Activated T-helper 1 cell treated with anti-CD3 and anti-CD28 coated beads, Interleukin-12 subunit alpha, Interleukin-12 subunit beta, Interleukin-2, Interleukin-4 antibody, amounts not matched to agents 30 ng/mL and 10 ng/mL and 1 ng/mL, durations not matched to agents 14 hours and 24 hours and 36 hours (primary cell): ENCODE results near the gene PARD6G. TPM values are rescaled to one million over a fixed set of nuclear protein-coding genes. Genes with fewer than 3 reads are reported as not detected.

ENCODE experiments used
- DNase-seq: peaks from one replicate; pipeline ENCODE4 v3.0.0; 2021; ENCODE audit warnings: low spot score
- H3K27ac Mint-ChIP-seq: one replicate; pipeline ENCODE4 v1.8.0; 2021; ENCODE audit warnings: mild to moderate bottlenecking, mixed read lengths
- H3K27me3 Mint-ChIP-seq: one replicate; pipeline ENCODE4 v1.8.0; 2022; ENCODE audit warnings: mild to moderate bottlenecking, moderate library complexity, mixed read lengths; ENCODE audit not compliant: insufficient read depth
- H3K36me3 Mint-ChIP-seq: one replicate; pipeline ENCODE4 v1.8.0; 2021; ENCODE audit warnings: low read depth, mixed read lengths
- H3K4me1 Mint-ChIP-seq: one replicate; pipeline ENCODE4 v1.8.0; 2021; ENCODE audit warnings: low read depth, mixed read lengths
- H3K4me3 Mint-ChIP-seq: one replicate; pipeline ENCODE4 v1.8.0; 2021; ENCODE audit warnings: mild to moderate bottlenecking, moderate library complexity, mixed read lengths
- H3K9me3 Mint-ChIP-seq: one replicate; pipeline ENCODE4 v1.8.0; 2021; ENCODE audit warnings: mixed read lengths
- intact Hi-C: fragments of 100-400 bp; cut with micrococcal nuclease; formaldehyde crosslinking; loops from one replicate; pipeline ENCODE4 v1.15.1; 2024
- total RNA-seq: library from RNA; stranded (reverse); gene quantifications from 2 replicates; pipeline ENCODE4 v1.2.3, GENCODE V29; 2022

The PARD6G gene
- total RNA-seq, 1 donor from 2014 or later, result 0.10 TPM

DNA sequence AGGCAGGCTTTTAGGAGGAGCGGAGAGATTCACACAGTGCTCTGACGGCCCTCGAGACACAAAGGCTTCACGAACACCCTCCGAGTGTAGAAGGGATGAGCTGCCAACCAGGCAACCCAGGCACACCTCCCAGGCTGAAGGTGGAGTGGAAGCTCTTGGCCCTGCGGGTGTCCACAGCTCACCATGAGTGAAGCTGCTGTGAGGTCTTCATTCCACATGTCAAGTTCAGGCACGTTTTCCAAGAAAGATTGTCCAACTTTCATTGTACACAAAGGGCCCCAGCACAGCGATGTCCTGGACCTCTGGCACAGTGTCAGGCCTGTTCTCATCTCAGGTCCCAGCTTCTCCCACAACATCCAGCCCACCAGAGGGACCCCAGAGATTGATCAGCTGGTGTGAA is 13.4 kb downstream of the PARD6G start:
- H3K4me1 Mint-ChIP-seq, result no peaks in the 10 kb centered on the region
- H3K9me3 Mint-ChIP-seq, result no peaks in the 10 kb centered on the region
- no peak overlapping the region for H3K27ac Mint-ChIP-seq
- peaks cover 6% of the 10 kb centered on the region for H3K27me3 Mint-ChIP-seq
- intact Hi-C loops, result no loop called here
- no peak overlapping the region for H3K4me3 Mint-ChIP-seq
- no peaks in the 10 kb centered on the region for H3K36me3 Mint-ChIP-seq
- DNase-seq, result no peak

DNA sequence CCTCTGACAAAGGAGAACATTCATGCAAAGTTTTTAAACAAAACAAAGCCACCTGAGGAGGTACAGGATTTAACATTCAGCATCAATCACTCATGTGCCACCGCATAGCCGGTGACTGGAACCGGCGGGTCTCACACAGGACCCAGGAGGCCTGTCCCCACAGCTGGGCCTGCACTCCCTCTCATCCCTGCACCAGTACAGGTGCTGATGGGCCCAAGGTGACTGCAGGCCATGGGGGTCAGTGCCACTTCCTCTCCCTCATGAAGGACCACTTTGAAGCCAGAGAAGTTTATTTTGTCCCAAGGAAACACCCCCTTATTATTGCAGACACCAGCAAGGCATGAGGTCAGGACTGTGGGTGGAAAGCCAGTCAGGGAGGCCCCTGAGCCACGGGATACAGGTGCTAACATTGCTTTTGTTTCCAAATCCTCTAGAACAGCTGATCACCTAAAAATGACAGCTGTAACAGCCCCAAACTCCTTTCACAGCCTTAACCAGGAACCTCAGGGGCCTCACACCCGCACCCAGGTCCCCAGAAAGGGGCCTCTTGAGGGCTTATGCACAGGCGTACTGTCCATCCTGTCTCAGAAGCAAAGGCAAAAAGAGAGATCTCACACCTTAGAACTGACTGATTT is 14.0 kb downstream of the PARD6G start:
- Mint-ChIP-seq H3K27ac (no peak overlapping the region), H3K9me3 (no peaks in the 10 kb centered on the region), H3K4me1 (no peaks in the 10 kb centered on the region), H3K36me3 (no peaks in the 10 kb centered on the region), H3K4me3 (no peak overlapping the region), H3K27me3 (peaks cover 5% of the 10 kb centered on the region)
- DNase-seq, result no peak
- intact Hi-C loops, result no loop called here

DNA sequence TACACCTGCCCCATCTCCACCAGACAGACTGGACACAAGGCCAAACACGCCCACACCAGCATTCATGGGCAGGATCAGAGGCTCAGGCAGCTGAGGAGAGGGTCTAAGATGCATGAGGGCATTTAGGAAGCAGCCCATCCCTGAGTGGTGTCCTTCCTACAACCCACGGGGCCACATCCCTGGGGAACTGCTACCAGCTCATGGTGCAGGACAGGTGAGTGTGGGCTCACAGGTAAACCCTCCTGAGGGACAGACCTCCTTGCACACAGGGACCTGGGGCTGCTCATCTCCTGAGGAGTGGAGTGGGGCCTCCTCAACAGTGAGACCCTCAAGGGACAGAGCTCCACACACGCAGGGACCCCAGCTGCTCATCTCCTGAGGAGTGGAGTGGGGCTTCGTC is 14.6 kb downstream of the PARD6G start:
- Mint-ChIP-seq H3K27me3 (peaks cover 5% of the 10 kb centered on the region), H3K27ac (no peak overlapping the region), H3K36me3 (no peaks in the 10 kb centered on the region), H3K4me3 (no peak overlapping the region), H3K9me3 (no peaks in the 10 kb centered on the region), H3K4me1 (no peaks in the 10 kb centered on the region)
- no peak for DNase-seq
- intact Hi-C loops, result no loop called here

DNA sequence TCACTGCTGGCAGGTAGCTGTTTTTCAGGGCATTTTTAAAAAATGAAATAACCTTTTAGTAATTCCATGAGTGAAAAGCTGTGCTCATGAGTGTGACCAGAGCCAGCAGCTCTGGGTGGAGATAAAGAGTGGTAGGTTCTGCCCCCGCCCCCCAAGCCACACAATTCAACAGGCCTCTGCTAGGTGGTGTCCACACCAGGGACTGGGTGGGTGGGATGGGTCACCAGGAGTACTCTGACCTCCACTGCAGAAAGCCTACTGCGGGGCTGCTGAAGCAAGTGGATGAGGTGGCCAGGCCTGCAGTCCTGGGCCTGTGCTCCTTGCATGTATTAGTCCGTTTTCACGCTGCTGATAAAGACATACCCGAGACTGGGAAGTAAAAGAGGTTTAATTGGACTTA is 15.3 kb downstream of the PARD6G start:
- no peaks in the 10 kb centered on the region for H3K9me3 Mint-ChIP-seq
- no peak overlapping the region for H3K4me3 Mint-ChIP-seq

DNA sequence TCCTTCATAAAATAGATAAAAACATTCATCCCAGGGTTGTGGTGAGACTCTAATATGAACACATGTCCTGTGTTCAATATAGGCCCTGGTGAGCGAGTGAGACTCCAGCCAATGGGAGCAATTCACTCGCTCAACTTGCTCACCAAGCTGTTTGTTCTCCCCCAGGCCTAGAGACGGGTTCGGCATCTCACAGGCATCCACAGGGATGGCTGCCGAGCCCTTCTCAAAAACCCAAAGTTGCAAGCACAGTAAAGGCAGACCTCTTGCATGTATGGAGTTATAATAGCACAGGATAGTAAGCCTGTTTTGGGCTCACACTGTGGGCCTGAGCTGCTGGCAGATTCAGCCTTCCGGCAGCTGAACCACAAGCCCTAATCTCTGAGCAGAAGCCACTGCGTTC is 15.7 kb downstream of the PARD6G start:
- intact Hi-C loops, result no loop called here
- no peak overlapping the region for H3K4me3 Mint-ChIP-seq

More for the DNA sequence above, 15.3 kb downstream of the PARD6G start:
- Mint-ChIP-seq H3K36me3 (no peaks in the 10 kb centered on the region), H3K4me1 (no peaks in the 10 kb centered on the region), H3K27me3 (peaks cover 5% of the 10 kb centered on the region), H3K27ac (no peak overlapping the region)
- intact Hi-C loops, result no loop called here
- no peak for DNase-seq

DNA sequence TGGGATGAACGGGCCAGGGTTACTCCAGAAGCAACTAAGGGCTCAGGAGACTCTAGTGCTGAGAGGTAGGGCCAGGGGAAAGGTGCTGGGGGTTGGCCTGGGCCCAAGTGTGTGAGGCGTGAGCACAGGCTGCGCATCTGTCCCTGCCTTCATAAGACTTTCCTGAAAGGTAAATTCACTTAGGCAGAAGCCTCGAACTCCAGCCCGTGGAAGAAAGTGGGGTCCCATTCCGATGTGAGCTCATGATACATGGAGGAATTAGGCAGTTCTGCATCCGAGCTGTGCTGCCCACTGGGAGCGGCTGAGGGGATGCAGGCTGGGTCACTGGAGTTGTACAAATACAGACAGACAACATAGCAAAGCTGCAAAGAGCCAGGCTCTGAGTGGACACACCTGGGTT is 16.2 kb downstream of the PARD6G start:
- intact Hi-C loops, result no loop called here
- no peaks in the 10 kb centered on the region for H3K9me3 Mint-ChIP-seq
- H3K27ac Mint-ChIP-seq, result no peak overlapping the region
- no peak overlapping the region for H3K4me3 Mint-ChIP-seq
- no peaks in the 10 kb centered on the region for H3K4me1 Mint-ChIP-seq
- DNase-seq, result no peak
- no peaks in the 10 kb centered on the region for H3K36me3 Mint-ChIP-seq
- H3K27me3 Mint-ChIP-seq, result peaks cover 5% of the 10 kb centered on the region

More for the DNA sequence above, 15.7 kb downstream of the PARD6G start:
- Mint-ChIP-seq H3K27me3 (peaks cover 5% of the 10 kb centered on the region), H3K9me3 (no peaks in the 10 kb centered on the region), H3K27ac (no peak overlapping the region), H3K4me1 (no peaks in the 10 kb centered on the region), H3K36me3 (no peaks in the 10 kb centered on the region)
- no peak for DNase-seq

DNA sequence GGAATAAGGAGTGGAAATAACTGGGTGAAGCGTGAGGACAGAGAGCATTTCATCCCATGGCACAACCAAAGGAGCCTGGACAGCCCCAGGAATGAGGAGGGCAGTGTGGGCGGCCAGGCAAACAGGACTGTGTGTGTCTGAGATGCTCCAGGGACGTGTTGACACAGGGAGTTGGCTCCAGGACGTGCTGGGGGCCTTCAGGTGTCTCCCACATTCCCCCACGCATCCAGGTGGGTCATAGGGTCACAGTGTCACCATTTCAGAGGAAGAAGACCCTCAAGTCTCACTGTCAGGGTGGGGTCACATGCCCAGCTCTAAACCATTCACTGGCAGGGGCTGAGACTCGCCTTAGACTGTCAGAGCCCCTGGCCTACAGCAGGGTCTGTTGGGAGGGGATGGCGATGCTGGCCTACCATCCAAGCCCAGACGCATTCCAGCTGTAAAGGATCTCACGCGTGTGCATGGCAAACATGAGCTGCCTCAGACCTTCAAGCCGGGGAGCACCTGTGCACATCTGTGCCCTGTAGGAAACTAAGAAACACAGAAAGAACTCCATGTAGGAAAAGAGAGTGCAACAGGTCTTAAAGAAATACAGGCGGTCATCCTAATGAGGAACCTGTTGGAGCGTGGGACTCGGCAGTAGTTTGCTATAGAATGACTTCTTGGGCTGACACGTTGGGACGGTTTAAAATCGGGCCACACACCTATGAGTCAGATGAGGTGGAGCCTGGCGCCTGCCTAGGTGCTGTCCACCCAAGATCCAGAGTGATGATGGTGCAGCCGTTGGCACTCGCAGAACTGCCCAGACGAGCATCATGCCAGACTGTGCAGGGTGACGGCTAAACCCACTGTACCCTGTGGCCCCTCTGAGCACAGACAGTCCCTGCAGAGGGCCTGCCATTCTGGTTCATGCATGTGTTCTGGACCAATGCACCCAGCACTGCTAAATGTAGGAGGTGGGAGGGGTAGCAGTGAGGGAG is 17.3 kb downstream of the PARD6G start:
- intact Hi-C loops, result no loop called here
- H3K4me1 Mint-ChIP-seq, result no peaks in the 10 kb centered on the region

DNA sequence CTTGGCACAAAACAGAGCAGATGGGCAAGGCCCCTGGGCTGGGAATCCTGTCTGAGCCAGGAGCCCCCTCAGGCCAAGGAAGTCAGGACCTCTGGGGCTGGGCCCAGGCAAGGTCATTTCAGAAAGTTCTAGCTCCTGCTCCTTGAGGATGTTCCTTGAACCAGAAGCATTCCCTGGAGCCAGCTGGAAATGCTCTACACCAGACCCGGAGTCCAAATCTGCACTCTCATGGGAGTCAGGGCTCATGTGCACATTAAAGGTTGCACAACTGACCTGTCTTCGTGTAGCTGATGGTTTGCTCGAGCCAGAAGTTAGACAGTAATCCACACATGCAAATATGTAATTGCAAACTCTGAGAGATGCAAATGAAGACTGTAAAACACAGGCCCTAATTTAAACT is 18.0 kb downstream of the PARD6G start:
- H3K4me3 Mint-ChIP-seq, result no peak overlapping the region
- no peaks in the 10 kb centered on the region for H3K36me3 Mint-ChIP-seq
- no peak for DNase-seq
- no peak overlapping the region for H3K27ac Mint-ChIP-seq
- no peaks in the 10 kb centered on the region for H3K9me3 Mint-ChIP-seq
- H3K4me1 Mint-ChIP-seq, result no peaks in the 10 kb centered on the region
- intact Hi-C loops, result no loop called here
- H3K27me3 Mint-ChIP-seq, result peaks cover 6% of the 10 kb centered on the region

More for the DNA sequence above, 17.3 kb downstream of the PARD6G start:
- H3K27me3 Mint-ChIP-seq, result peaks cover 7% of the 10 kb centered on the region
- H3K9me3 Mint-ChIP-seq, result no peaks in the 10 kb centered on the region
- H3K36me3 Mint-ChIP-seq, result no peaks in the 10 kb centered on the region
- H3K4me3 Mint-ChIP-seq, result no peak overlapping the region
- DNase-seq, result no peak
- H3K27ac Mint-ChIP-seq, result no peak overlapping the region

DNA sequence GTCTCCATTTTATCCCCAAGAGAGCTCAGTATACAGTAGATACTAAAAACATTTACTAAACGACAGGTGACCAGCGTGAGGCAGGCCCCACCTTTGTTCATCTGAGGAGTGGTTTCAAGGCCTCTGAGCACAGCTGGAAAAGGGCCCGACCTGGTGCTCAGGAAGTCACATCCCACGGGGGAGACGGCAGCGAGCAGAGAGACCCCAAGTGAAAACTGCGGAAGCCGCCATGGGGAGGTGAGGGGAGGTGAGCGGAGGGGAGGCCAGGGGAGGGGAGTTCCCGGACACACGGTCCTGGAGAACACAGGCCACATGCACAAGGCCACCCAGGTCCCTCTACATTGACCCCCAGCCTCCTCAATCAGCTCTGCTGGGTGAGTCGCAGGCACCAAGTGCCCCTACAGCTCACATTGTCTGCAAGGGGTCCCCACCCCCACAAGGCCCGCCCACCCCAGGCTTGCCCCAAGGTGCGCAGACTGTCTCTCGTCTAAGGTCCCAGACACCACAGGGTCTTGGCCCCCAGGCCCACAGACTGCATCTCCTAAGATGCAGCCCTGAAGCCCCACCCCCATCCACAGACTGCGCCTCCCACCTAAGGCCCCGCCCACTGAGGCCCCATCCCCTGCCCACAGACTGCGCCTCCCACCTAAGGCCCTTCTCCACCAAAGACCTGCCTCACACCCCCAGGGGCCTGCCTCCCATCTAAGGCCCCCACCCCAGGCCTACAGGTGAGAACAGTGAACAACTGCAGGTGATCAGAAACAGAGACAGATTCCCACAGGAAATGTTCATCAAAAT is 19.1 kb downstream of the PARD6G start:
- Mint-ChIP-seq H3K27ac (no peak overlapping the region), H3K4me3 (no peak overlapping the region), H3K27me3 (peaks cover 3% of the 10 kb centered on the region), H3K9me3 (no peaks in the 10 kb centered on the region), H3K4me1 (no peaks in the 10 kb centered on the region), H3K36me3 (no peaks in the 10 kb centered on the region)
- no peak for DNase-seq
- intact Hi-C loops, result no loop called here

DNA sequence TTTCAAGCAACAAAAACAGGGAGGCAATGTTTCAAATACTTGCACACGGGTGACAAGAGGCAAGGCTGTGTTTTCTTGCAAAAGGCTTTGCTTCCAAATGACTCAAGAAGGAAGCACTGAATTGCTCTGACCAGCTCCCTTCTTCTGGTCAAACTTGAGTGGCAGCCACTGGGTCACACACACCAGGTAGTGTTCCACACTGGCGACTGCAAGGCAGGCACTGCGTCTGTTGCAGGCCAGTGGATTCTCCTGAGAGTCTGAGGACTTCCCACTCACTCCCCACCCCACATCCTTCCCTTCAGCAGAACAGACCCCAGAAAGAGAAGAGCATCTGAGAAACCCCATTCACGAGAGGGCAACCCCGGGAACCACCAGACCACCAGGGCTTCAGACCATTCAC is 19.8 kb downstream of the PARD6G start:
- no peak overlapping the region for H3K4me3 Mint-ChIP-seq
- no peak for DNase-seq
- H3K27me3 Mint-ChIP-seq, result peaks cover 2% of the 10 kb centered on the region
- no peak overlapping the region for H3K27ac Mint-ChIP-seq
- no peaks in the 10 kb centered on the region for H3K36me3 Mint-ChIP-seq
- no peaks in the 10 kb centered on the region for H3K9me3 Mint-ChIP-seq
- H3K4me1 Mint-ChIP-seq, result no peaks in the 10 kb centered on the region
- intact Hi-C loops, result no loop called here

DNA sequence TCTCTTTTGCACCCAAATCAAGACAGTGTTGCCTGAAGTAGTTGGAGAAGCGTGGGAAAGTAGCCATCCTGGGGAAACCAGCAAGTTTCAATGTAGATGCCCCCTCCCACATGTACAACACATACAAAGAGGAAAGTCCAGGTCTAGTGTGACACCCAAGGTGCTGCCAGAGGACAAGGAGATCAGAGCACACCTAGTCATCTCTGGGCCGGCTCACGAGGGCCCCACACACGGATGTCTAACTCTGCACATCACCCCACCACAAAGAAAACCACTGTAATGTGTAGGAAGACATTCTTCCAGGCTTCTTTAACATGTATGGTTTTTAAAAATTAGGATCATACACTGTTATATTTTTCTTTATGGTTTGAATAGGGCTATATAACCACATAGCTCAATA is 21.6 kb downstream of the PARD6G start:
- intact Hi-C loops, result no loop called here
- H3K27me3 Mint-ChIP-seq, result peaks cover 2% of the 10 kb centered on the region
- no peaks in the 10 kb centered on the region for H3K36me3 Mint-ChIP-seq
- no peak overlapping the region for H3K4me3 Mint-ChIP-seq
- no peak for DNase-seq
- no peaks in the 10 kb centered on the region for H3K4me1 Mint-ChIP-seq
- H3K27ac Mint-ChIP-seq, result no peak overlapping the region
- H3K9me3 Mint-ChIP-seq, result peaks cover 3% of the 10 kb centered on the region

DNA sequence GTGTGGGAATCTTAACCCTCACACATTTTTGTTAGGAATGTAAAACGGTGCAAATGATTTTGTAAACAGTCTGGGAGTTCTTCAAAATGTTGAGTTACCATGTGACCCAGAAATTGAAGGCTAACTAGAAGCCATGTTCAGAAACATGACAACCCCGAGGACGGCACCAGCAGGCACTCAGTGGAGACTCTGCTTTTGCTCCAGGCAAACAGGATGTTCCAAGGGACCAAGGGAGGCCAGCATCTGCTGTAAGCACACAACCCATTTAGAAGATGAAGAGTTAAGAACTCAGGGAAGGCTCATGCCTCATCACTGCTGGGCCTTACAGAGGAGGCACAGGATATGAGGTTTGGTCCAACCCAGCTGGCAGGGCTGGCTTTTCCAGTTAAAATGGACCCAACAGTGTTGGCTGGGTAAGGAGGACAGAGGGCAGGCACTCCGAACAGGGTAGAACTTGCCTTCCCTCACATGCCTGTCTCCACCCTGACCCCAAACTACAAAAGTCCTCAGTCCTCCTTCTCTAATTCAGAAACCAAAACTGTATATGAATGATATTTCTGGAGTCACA is 23.6 kb downstream of the PARD6G start:
- no peak overlapping the region for H3K27ac Mint-ChIP-seq
- no peak overlapping the region for H3K4me3 Mint-ChIP-seq
- intact Hi-C loops, result no loop called here
- H3K9me3 Mint-ChIP-seq, result peaks cover 3% of the 10 kb centered on the region
- DNase-seq, result no peak
- peaks cover 4% of the 10 kb centered on the region for H3K27me3 Mint-ChIP-seq
- H3K36me3 Mint-ChIP-seq, result no peaks in the 10 kb centered on the region
- H3K4me1 Mint-ChIP-seq, result no peaks in the 10 kb centered on the region
